Activated CD4-positive, alpha-beta T cell treated with anti-CD3 and anti-CD28 coated beads for 4 hours (primary cell): Measurements from ENCODE around the gene AFDN.

ENCODE experiments used
- DNase-seq, 2 donors: peaks; one replicate each; pipeline ENCODE4 v3.0.0-alpha.2; 2020

AFDN gene

DNA sequence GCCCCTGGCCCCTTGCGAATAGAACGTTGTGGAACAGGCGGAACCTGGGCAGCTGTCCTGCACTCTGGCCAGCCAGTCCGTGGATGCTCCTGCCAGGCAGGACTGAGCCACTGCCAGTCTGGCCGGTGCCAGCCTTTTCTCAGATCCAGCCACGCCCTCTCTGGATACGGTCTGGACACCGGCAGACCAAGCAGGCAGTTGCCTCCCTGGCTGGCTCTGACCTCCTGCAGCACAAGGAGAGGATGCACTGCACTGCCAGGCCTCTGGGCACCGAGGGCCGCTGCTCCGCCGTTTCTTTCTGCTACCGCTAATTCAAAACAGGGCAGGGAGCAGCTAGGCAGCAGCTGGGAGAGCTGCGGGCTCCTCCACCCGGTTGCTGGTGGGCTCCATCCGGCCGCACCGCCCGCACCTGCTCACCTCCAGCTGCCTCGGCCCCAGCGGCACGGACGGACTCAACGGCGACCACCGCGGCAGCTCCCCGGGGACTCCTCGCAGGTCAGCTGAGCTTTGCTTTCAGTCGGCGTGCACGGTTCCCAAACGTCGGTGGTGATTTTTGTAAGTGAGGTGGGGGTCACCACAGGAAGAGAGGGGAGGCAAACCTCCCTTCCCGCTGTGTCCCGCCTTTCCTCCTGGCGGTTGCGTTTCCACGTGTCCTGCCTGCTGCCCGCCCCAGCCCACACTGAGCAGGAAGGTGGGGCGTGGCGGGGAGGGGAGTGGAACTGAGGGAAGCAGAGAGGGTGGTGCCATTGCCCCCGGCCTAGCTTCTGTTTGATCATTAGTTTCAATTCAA lies 30.3 kb upstream of the AFDN start:
- no peak for DNase-seq

DNA sequence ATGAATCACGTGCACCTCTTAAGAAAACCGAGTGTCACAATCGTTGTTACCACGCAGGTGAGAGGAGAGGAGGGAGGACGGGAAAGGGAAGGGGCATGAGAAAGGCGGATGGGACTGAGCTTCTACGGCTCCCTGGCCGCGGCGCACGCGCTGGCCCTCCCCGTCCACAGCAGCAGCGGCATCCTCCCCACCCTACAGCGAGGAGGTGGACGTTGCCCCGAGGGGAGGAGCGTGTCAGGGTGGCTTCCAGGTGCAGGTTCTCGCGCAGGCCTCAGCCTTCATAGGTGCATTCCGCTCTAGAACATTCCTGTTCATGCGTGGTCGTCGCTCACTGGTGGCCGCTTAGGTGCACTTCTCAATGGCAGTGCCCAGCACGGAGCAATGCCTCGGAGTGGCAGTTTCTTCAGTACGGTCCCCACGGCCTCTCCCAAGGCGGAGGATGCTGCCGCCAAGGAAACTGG lies 29.7 kb upstream of the AFDN start:
- DNase-seq, result no peak

DNA sequence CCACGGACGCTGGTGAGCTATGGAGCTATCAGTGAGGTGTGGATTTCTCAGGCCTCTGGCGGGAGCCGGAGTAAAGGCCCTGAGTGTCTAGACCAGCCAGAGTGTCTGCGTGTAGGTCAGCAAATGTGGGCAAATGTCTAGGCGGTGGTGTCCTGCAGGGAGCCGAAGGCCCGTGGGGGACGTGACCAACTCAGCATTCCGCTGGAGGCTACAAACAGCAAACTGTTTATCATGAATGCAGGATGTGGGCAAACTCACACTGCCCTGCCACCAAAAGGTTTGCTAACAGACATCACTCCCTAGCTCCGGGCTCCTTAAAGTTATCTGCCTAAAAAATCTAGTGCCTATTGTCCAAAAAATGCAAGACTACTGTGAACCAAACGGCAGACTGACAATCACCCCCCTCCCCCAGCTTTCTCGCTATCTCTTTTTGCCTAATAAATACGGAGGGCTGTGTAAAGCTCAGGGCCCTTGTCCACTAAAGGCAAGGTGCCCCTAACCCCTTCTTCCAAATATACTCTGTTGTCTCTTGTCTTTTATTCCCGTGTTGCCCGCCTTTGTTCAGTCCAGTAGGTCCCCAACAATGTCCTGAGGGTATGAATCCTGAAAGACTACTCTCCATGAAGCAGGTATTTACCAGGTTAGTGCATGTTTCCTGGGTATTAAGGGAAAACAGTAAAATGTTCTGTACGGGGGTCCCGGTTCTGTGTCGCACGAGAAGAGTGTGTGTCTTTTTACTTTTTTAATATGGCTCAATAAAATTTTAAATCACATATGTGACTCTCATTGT lies 29.0 kb upstream of the AFDN start:
- no peak for DNase-seq

DNA sequence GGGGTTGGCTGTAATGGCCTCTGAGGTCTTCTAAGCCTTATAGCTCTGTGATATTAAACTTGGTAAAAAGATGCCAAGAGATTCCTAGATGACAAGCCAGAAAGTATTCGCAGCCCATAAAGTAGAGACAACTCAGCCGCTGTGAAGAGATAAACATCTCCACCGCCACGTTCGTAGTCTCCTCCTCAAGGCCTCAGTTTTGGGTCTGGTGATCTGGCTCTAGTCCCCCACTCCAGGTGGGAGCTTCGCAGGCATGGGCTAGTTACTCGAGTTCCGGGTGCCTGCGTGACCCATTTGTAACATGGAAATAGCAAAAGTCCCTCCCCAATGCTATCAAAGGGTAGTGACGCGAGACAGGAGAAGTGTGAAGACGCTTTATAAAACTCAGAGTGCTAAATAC lies 28.3 kb upstream of the AFDN start:
- no peak for DNase-seq

DNA sequence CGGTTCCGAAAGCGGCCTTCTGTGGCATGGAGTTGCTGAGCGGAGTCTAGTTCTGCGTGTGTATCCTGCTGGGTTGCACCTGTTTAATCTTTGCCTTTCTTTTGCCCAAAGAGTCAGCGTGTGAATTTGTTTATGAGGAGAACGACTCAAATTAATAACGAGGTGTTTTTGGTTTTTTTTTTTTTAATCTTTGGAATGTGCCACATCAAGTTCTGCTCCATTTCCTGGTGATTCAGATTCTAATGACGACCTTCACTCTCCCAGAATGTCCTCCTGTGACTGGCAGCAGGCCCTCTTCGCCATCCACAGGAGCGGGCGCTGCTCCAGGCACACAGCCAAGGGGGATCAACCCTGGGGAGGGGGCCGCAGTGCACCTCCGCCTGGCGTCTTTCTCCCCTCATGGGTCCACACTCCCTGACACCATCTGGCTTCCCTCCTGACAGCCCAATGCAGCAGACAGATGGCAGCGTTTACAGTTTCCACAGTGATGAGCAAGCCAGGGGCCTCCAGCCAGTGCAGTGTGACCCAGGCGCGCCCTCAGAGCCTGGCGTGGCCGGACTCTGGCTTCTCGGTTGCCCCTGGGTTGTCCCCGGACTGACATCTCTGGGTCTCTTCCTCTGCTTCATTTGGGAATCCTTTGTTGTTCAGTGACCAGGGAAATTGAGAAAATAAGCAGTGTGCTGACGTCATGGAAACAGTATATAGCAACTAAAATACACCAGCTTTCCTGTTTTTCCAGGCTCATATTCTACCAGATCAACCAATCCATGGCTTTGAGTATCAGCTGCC lies 27.5 kb upstream of the AFDN start:
- no peak for DNase-seq

DNA sequence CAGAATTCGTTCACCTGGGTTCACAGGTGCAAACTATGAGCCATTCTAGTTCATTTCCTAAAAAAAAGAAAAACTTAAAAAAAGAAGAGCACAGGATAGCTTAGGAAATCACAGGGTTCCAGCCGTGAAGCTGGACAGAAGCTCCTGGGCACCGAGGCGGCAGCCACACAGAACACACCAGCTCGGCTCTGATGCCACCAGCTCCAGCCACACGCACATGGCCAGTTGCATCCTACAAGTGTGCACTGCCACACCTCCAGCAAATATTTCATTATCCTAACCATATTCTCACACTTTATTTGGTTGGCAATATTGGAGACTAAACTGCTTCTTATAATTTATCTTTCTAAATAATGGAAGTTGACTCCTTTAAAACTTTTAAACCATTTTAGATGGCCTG lies 26.2 kb upstream of the AFDN start:
- DNase-seq, result no peak

DNA sequence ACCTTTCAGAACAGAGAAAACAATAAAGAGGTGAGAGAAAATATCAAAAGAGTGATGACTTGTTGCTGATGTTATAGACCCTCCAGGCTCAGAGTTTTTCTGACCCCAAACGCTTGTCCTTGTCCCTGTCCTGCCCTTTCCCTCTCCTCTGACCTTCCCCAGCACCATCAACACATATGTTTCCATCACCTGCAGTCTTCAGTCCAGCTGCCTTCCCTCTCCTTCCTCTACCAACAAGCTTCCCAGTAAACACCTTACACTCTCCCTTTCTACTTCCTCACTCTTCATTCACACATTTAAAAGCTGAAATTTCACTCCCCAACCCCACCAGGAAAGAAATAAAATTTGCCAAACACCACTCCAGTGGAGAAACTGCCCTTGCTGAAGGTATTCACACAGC lies 25.4 kb upstream of the AFDN start:
- DNase-seq, result no peak

DNA sequence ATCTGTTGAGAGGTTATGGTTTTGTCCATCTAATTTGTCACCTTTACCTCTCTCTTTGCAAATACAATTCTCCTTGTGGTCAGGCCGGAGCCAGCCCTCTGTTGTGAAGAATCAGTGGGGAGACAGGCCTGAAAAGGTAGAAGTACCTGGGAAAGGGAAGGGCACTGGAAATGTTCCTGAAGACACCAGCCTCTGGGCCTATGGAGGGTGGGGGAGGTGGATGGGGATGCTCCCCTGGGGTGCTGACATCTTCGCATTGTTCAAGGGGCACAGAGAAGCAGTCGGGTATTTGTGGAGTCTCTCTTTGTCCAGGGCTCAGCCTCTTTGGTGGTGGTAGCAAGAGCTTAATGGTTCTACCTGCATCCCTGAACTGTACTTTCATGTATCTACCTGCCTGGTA lies 24.4 kb upstream of the AFDN start:
- DNase-seq, result no peak

DNA sequence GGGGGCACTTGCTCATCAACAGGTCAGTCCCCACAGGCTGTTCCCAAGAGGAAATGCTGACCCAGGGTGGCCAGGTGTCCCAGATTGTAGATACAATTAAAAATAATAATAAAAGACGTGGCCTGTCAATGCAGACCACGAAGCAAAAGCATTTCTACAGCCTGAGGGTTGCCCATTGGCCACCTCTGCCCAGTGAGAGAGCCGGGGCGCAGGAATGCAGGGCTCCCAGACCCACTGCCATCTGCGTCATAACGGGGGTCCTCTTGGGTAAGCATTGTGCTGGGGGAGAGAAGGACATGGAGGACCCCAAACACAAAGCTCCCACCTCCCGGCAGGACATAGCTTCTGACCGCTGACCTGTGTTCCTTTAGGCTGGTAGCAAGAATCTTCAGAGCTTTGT lies 22.9 kb upstream of the AFDN start:
- no peak for DNase-seq

DNA sequence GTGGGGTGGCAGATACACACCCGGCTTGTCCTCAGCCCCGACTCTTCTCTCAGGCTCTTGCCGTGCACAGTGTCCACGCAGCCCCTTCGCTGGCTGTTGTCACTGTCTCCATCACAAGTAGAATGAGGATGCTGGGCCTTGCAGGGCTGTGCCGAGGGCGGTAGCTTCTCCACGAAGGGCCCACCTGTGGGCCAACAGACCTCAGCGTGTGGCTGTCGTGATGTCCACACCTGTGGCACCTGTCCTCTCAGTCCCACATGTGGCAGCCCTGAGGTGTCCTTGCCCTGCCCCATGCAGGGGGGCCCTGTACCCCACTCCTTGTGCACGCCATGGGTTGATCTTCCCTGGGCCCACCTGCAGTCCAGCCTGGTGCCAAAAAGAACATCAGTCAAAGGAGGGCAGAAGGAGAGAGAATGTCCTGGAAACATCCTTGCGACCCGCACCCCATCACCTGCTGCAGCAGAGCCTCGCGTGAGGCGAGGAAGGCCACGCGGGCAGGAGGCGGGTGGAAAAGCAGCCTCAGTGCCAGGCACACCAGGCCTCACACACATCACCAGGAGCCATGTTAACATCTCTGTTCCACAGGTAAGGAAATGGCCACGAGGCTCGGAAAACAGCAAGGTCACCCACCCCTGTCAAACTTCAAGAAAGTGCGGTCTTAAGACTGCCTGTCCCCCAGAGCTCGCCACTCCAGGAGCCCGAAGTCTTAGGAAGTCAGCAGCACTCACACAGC lies 22.3 kb upstream of the AFDN start:
- DNase-seq, result no peak

DNA sequence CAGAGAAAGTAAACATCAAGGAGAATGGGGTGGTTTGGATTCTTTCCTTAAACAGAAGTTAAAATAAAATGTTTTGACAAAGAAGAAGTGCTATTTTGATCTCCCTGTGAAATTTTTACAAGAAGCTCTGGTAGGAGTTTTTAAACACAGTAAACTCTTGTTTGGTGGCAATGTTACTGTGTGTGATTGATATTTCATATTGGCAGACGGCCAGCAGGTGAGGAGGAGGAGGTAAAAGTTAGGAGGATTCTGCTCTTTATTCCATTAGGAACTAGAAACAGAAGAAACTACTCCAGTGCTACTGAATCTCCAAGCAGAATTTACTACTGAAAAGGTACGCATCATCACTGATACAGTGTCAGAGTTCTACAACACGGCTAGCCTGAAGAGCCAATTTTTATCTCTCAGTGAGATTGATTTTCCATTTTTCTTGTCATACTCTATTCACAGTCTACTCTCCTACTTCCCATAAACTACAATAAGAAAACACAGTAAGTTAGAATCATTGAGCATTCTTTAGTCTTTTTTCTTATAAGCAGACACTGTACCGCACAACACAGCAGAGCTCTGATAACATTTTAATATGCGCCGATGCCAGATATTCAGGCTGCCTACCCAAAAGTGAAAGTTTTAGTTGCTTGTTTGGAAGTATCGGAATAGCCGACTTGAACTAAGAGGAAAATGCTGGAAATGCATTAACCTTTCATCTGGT lies 21.2 kb upstream of the AFDN start:
- no peak for DNase-seq

DNA sequence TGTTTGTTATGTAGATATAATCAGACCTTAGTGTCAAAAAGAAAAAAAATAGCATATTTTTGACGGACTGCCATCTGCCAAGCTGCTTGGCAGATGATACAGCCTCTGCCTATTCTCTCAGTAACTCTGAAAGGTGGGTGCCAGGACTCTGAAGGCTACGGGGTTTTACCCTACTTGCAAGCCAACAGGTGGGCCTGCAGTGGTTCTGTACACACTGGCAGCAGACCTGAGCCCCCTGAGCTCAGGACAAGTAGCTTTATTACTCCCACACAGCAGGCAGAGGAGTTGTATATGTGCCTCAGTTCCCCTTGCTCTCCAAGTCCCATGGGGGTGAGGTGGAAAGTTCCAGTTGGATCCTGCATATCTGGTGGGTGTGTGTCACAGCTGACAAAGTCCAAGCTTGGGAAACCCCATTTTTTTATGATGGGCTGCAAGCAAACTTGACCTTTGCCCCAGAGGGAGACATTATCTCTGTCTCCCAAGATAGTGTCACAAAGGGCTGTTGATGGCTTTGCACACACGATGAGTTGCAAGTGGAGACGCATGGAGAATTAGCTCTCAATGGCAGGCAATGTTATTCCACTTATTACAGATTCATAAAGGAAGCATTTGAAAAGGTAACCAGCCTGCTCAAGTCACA lies 20.5 kb upstream of the AFDN start:
- no peak for DNase-seq

DNA sequence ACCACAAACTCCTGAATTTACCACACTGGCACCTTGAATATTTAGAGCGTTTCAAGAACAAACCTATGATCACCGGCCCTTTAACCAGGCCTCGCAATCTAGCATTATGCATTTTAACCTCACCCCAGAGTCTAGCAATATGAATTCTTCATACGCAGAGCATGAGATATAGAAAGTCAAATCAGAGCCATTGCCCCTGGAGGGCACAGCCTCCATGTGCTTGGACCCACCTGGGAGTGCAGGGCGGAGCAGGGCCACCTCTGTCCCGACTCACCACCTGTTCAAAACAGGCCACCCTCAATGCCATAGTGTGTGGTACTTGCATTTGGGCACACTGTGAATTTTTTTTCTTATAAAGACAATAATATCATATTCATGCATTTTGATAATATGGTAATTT lies 19.5 kb upstream of the AFDN start:
- DNase-seq, result no peak

DNA sequence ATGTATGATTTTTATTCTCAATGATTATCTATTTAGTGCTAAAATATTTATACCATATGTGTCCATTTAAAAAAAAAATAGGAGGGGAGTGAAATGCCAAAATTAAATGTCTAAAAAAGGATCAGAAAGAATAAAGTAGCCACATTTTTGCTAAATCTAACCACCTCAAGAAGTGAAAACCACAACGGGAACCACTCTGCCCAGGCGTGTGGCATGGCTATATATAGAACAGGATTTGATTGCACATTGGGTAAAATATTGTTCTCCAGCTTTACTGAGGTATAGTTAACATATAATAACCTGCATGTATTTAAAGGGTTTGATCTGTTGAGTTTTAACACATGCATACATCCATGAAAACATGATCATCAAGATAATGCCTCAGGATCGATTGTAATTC lies 19.0 kb upstream of the AFDN start:
- no peak for DNase-seq

DNA sequence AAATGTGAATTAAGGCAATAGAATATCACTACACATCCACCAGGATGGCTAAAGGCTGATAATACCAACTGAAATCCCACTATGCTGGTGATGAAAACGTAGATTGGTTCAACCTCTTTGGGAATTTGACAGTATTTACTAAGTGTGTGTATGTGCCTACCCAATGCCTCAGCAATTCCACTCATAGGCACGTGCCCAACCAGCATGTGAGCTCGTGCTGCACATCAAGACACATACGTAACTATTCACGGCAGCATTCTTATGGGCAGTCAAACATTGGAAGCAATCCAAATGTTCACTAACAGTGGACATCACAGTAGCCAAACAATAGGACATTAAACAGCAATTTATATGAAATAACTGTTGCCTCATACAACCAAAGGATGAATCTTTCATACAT lies 15.7 kb upstream of the AFDN start:
- DNase-seq, result no peak

DNA sequence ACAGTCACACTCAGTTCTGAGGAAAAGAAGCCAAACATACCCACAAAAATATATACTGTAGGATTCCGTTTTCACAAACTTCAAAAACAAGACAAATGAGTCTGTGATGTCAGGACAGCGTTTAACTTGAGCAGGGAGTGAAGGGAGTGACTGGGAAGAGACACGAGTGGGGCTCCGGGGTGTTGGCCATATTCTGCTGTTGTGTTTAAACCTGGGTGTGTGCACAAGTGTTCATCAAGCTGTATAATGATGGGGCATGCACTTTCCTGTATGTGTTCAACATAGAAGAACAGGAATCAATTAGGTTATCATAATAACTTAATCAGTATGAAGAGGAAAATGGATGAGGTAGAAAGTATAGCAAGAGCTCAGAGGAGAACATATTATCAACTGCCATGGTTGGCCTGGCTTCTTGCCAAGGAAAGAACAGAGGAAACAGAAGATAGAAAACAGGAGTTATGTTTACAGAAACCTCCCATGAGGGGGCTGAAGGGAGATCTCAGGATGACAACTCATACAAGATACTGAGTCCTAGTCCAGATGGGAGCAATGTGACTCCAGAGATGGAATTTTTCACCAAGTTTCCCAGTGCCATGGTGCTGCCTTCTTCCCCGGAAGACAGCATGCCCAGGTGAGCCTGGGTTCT lies 15.1 kb upstream of the AFDN start:
- DNase-seq, result no peak

DNA sequence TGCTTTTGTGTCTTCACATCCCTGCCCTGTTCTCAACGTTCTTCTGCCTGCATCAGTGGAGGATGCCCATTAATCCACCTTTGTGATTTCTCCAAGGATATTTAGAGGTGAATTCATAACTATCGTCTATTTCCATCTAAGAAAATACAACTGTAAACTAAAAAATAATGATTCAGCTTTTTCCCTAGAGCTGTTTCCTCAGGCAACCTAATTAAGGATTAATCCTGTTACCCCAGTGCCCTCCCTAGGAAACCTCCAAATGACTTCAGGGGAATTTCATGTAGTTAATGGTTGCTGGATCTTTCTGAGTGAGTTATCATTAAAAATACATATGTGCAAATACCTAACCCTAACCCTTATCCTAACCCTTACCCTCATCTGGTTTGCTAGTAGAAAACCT lies 14.6 kb upstream of the AFDN start:
- no peak for DNase-seq

DNA sequence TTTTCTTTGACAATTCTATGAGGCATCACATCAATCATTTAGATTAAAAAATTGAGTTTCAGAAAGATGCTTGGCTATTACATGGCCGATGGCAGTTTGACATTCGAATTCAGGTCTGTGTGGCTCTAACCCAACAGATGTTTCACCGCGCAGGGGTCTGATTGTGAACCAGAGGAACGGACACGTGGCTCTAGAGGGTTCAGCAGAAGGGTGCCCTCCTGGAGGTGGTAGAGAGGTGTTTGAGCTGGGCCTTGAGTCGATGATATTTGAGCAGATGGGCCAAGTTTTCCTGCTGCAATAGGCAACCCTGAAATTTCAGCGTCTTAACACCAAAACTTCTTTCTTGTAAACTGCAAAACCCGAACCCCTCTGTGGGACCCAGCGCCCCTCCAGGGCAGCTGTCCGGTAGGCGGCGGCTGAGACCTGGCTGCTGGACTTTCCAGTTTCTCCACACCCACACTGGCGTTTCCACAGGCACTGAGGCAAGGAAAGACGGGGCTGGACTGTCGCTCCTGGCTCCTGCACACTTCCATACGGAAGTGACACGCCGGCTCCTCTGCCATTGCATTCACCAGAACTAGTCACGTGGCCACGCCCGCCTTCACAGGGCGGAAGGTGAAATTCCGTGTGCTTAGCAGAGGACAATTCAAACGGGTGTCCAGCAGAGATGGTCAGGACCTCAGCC lies 11.3 kb upstream of the AFDN start:
- no peak for DNase-seq

DNA sequence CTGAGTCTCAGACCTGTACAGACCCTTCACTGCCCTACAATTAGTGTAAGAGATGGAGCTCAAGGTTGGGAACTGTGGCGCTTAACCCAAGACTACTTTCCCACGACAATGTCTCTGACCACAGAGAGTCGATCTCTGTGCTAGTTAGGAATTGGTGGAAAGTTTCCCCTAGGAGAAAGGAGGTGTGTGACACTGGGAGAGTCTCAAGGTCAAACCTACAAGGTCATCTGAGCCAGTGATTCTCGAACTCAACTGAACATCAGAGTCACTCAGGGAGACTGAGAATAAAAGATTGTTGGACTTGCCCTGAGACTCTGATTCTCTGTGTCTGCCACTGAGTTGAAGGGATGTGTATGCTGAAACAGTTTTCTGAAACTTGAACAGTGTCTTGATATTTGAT lies 9.7 kb upstream of the AFDN start:
- no peak for DNase-seq

DNA sequence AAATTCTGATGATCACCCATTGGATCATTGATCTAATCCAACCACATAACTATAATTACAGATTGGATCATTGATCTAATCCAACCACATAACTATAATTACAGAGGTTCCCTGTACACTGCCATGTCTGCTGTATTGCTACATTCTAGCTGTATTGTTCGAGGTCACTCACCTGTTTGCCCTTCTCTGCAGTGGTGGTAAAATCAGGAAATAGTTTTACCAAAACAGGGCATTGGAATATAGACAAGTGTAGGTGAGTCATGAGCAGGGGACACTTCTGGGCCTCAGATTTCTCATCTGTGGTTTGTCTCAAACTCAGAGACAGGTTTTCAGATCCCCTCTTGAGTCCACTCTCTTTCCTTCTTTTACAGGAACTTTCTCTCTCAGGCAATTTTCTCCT lies 9.0 kb upstream of the AFDN start:
- DNase-seq, result no peak

DNA sequence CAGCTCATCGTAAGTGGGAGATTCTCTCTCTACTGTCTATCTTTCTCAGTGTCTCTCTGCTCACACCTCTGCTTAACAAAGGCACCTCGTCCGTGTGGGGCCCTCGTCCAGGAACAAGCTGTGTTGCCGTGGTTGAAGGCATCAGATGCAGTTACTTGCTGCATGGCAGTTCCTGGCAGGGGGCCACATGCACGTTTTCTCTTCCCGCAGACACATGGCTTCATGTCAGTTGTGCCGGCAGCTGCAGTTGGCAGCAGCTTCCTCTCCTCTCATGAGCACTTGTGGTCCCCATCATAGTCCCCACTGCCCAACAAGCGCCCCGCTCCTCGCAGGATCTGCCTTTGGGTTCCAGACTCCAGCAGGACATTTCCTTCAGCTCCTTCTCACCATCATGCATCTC lies 7.1 kb upstream of the AFDN start:
- no peak for DNase-seq
